GM21360 (cell line): ENCODE data around the gene TKTL1.

ENCODE experiments used
- ATAC-seq: cut with Tn5 transposase; IDR thresholded peaks from one replicate; pipeline ENCODE4 v1.9.1; 2021; ENCODE audit warnings: mild to moderate bottlenecking, moderate library complexity; ENCODE audit not compliant: unreplicated experiment

The TKTL1 gene

DNA sequence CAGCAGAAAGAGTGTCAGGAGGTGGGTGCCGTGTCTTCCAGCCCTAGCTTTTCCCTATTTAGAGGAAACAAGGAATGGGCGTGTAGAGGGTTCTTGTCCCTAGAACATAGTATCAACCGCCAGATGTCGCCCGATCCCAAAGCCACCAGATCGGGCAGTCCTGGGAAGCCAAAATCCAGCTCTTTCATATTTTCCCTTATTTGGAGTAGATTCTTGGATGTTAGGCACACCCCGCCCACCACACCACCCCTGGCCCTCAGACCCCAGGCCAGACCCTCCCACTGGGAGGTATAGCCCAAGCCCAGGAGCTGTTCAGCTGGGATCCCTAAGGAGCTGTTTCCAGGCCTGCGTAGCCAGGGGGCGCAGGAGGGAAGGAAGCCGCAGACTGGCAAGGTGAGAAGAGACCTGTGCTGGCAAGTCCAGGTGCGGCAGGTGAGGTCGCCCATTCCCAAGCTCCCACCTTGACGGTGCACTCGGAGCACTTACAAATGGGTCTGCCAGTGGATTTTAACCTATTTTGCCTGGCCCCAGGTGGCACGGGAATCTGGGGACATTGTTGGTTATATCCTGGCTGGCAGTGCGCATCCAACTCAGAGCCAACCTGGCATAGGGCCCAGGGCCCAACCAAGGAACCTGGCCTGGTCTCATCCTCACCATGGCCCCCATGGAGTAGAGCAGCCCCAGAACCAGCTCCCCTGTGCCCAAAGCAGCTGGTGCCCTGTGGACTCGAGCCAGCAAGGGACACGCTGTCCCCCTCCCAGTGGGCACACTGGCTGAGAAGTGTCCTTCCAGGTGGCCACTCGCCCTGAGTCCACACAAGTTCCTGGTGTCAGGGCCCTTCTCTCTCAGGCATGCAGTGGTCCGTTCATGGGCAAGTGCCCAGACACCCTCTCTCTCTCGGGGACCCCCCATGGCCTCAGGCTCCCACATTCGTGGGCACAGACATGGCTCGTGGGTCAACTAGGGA, 78.0 kb downstream of the TKTL1 start:
- ATAC-seq, result no peak

DNA sequence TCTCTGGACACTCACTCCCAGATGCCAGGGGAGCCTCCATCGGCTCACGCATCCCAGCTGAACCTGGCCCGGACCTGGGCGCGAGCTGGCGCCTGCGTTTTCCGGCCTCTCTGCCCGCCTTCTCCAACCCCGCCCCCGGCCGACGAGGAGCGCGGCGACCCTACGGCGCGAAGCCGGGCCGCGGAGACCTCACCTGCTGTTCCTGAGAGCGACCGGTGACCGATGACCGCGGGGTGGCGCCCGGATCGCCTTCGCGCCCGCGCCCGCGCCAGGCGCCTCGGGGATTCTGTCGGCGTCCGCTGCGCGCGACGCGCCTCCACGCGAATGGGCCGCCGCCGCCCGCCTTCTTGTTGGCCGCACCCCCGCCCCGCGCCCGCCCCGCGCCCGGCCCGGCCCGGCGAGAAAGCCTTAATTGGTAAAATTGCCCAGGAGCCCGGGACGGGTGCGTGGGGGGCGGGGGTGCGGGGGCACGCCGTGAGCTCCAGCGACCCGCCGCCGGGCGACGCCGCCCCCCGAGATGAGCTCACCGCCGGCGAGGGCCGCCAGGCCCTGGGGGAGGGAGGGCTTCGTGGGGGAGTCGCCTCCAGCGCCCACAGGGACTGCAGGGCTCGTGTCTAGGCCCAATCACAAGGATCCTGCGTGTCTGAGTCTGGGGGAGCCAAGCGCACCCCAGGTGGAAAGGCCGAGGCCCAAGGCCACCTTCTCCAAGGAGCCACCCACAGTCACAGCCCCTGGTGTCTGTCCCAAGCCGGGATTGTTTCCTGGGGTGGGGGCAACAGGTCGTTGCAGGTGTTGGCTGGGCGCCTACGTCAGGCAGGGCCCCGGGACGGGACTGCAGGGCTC, 78.9 kb downstream of the TKTL1 start, which contains the start of gene FLNA:
TSS of gene FLNA (minus strand) at position 322 of the 843 bp plus-strand sequence. CDS start 3,389 bp downstream, outside the sequence.
- no peak for ATAC-seq

DNA sequence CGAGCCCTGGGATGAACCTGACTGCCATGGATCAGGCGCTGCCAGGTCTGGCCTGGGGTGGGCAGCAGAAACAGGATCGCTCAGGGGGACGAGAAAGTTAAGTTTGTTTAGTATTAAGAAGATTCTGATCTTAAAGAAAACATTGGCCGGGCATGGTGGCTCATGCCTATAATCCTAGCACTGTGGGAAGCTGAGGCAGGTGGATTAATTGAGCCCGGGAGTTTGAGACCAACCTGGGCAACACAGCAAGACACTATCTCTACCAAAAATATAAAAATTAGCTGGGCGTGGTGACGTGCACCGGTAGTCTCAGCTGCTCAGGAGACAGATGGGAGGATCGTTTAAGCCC, 79.5 kb downstream of the TKTL1 start:
- no peak for ATAC-seq

DNA sequence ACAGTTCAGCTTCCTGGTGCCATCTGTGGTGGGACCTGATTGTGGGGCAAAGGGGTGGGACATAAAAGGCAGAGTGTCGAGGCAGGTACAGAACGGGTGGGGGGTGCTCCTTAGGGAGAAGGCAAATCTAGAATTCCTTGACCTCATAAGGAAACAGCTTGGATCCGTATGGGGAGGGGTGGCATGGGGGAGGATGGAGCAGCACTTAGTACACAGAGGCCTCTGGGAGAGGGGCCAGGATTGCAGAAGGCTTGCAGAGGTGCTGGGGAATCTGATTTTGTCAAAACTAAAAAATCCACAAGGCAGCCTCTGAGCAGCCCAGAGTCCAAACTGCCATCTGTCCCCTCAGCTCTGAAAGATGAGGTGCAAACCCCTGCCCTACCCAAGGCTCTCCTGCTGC, 81.2 kb downstream of the TKTL1 start:
- ATAC-seq, result no peak

DNA sequence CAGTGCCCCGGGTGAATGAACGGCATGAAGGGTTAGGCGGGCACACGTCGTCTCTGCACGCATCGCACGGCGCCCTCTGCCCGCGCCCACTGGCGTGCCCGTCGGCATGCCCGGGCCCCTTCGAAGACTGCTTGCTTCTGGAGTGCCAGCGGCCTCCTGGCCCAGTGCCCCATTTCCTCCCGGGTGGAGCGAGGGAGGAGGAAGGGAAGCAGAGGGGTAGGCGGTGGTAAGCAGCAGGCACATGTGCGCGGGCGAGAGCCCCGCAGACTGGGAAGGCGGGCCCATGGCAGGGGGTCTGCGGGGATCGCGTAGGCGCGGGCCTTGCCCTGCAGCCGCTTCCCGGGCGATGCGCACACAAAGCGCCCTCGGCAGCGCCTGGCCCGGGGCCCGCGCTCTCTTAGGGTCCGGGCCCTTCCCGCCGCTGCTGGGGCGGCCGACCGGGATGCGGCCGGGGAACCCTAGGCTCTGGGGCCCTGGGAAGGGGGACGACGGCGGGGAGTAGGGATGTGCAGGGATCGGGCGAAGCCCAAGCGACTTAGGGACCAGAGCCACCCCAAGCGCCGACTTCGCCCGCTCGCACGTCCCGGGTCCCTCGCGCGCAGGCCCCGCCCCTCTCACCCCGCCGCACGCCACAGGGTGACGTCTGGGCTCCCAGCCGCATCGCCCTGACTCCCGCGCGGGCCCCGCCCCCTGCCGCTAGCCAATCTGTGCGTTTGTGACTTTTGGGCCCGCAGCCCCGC, 82.6 kb downstream of the TKTL1 start:
- ATAC-seq, result peak; percentile 0

DNA sequence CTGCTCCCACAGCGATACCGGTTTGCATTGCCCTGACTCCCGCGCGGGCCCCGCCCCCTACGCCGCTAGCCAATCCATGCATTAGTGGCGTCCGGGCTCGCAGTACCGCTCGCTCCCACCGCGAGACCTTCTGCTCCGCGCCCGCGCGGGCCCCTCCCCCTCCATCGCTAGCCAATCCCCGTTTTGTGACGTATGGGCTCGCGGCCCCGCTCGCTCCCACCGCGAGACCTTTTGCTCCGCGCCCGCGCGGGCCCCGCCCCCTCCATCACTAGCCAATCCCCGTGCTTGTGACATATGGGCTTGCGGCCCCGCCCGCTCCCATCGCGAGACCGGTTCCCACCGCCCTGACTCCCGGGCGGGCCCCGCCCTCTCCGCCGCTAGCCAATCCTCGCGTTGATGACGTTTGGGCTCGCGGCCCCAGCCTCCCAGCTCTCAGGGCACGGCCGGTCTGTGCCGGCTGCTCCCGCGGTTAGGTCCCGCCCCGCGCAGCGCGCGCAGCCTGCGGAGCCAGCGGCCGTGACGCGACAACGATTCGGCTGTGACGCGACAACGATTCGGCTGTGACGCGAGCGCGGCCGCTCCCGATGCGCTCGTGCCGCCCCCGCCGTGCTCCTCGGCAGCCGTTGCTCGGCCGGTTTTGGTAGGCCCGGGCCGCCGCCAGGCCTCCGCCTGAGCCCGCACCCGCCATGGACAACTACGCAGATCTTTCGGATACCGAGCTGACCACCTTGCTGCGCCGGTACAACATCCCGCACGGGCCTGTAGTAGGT, 83.4 kb downstream of the TKTL1 start, which contains the start of gene EMD:
TSS of gene EMD (plus strand) at position 497 of the 770 bp plus-strand sequence. CDS start at position 687, 190 bp downstream.
- ATAC-seq, result peak; percentile 78

DNA sequence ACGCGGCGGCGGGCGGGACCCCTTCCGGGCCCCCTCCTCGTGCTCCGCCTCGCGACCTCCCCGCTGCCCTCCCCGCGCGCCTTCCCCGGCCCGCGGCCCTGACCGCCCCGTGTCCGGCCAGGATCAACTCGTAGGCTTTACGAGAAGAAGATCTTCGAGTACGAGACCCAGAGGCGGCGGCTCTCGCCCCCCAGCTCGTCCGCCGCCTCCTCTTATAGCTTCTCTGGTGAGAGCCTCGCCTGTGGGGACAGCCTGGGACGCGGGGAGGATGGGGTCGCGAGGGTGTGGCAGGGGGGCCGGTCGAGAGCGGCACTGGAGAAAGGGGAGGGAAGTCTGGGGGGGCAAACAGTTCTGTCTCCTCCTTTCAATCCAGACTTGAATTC, 84.0 kb downstream of the TKTL1 start:
- ATAC-seq, result no peak
